Skin of body (tissue), 2 donors: Measurements from ENCODE around the gene CADPS2. TPM values are rescaled to one million over a fixed set of nuclear protein-coding genes. Genes with fewer than 3 reads are reported as not detected.
"Not testable (repeated sequence)": the region's sequence is repeated elsewhere in the genome, so short reads cannot be mapped to it uniquely, and the experiment has no call there.

Experiments used
- DNase-seq: peaks from one replicate; lab custom pipeline; 2025; lab: John Stamatoyannopoulos, UW
- total RNA-seq: library from RNA; depleted of rRNA; stranded (reverse); fragments of >200 nt; gene quantifications from one replicate; pipeline ENCODE4 v1.2.3, GENCODE V29; 2014

The CADPS2 gene
- total RNA-seq, 1 donor from 2014 or later, result 8.3 TPM

GRCh38 chr7:122850528-122850927 is 35.7 kb downstream of the CADPS2 start:
- no peak for DNase-seq

- no peak for DNase-seq
Measured at GRCh38 chr7:122849957-122850328, 36.3 kb downstream of the CADPS2 start.

GRCh38 chr7:122849322-122849956 is 36.8 kb downstream of the CADPS2 start:
- no peak for DNase-seq

- DNase-seq, result no peak
Measured at GRCh38 chr7:122847871-122848473, 38.3 kb downstream of the CADPS2 start.

GRCh38 chr7:122846591-122846990 is 39.7 kb downstream of the CADPS2 start:
- no peak for DNase-seq

- DNase-seq, result no peak
Measured at GRCh38 chr7:122845286-122845685, 41.0 kb downstream of the CADPS2 start.

GRCh38 chr7:122844191-122844988 is 41.9 kb downstream of the CADPS2 start:
- DNase-seq, result no peak

- DNase-seq, result no peak
Measured at GRCh38 chr7:122842971-122843370, 43.3 kb downstream of the CADPS2 start.

- not testable (repeated sequence) for DNase-seq
Measured at GRCh38 chr7:122836286-122836685, 50.0 kb downstream of the CADPS2 start.

GRCh38 chr7:122834571-122834942 is 51.7 kb downstream of the CADPS2 start:
- not testable (repeated sequence) for DNase-seq

- DNase-seq, result no peak
Measured at GRCh38 chr7:122833888-122834570, 52.2 kb downstream of the CADPS2 start.

GRCh38 chr7:122831436-122831835 is 54.8 kb downstream of the CADPS2 start:
- DNase-seq, result no peak

GRCh38 chr7:122829962-122830361 is 56.3 kb downstream of the CADPS2 start:
- no peak for DNase-seq

- no peak for DNase-seq
Measured at GRCh38 chr7:122827763-122828162, 58.5 kb downstream of the CADPS2 start.

- DNase-seq, result no peak
Measured at GRCh38 chr7:122813845-122814244, 72.4 kb downstream of the CADPS2 start.

- no peak for DNase-seq
Measured at GRCh38 chr7:122803851-122804250, 82.4 kb downstream of the CADPS2 start.

- DNase-seq, result no peak
Measured at GRCh38 chr7:122803323-122803722, 82.9 kb downstream of the CADPS2 start.

- no peak for DNase-seq
Measured at GRCh38 chr7:122802301-122802751, 83.9 kb downstream of the CADPS2 start.

GRCh38 chr7:122791959-122792545 is 94.2 kb downstream of the CADPS2 start:
- no peak for DNase-seq

GRCh38 chr7:122790591-122790990 is 95.7 kb downstream of the CADPS2 start:
- DNase-seq, result no peak

- DNase-seq, result no peak
Measured at GRCh38 chr7:122790132-122790531, 96.1 kb downstream of the CADPS2 start.

GRCh38 chr7:122789156-122789555 is 97.1 kb downstream of the CADPS2 start:
- no peak for DNase-seq
